ENCODE results near the gene LARGE1. TPM values are rescaled to one million over a fixed set of nuclear protein-coding genes. Genes with fewer than 3 reads are reported as not detected.

Gene LARGE1
- total and polyA plus RNA-seq, 2 of the 8 experiments (the other 6 are each of a cell fraction or from before 2014, with no cell fraction given), result 43.7 to 83.0 TPM

GRCh38 chr22:33842421-33843094 lies 77.7 kb downstream of the LARGE1 start:
- H3K4me2 ChIP-seq (ENCODE audit: insufficient read depth in 1 of 2, low read depth in 2 of 2, low read length in 2 of 2), result no peak overlapping the region; a peak in 1 of 4 replicates
- peaks cover 15 to 90% of the 10 kb centered on the region in 2 experiments; a peak in 3 of 4 replicates for H3K79me2 ChIP-seq (ENCODE audit: control insufficient read depth in 1 of 2, insufficient read depth in 2 of 2, low read length in 2 of 2)
- no peak overlapping the region for H3K27ac ChIP-seq (ENCODE audit: low read depth, low read length)
- H2BK20ac ChIP-seq (ENCODE audit: low read length), result no peak overlapping the region
- H4K91ac ChIP-seq (replicated peaks; ENCODE audit: insufficient read length, low read length), result no peak overlapping the region
- H3K56ac ChIP-seq (replicated peaks; ENCODE audit: insufficient read length, low read depth, low read length), result no peak overlapping the region
- no peak overlapping the region for H3K14ac ChIP-seq (ENCODE audit: insufficient read length)
- H3K4me3 ChIP-seq (ENCODE audit: extremely low read depth in 1 of 4, insufficient read depth in 2 of 4, low read depth in 3 of 4, low read length in 4 of 4), result no peak overlapping the region
- H3K23me2 ChIP-seq (ENCODE audit: low read depth, low read length), result no peaks in the 10 kb centered on the region
- peak overlapping the region; percentile 62; the same call in 1 of the 2 replicates for H3K18ac ChIP-seq (ENCODE audit: extremely low read depth, low read length)
- H3K9me3 ChIP-seq (ENCODE audit: insufficient read depth in 2 of 2, low read depth in 1 of 2, low read length in 1 of 2), result no peaks in the 10 kb centered on the region
- H4K8ac ChIP-seq (ENCODE audit: extremely low read depth, insufficient read depth, low read length), result no peak overlapping the region
- no peak overlapping the region for H3K4ac ChIP-seq (replicated peaks; ENCODE audit: insufficient read length, low read depth, low read length)
- peaks cover 0 to 2% of the 10 kb centered on the region in 2 experiments for H4K20me1 ChIP-seq (replicated peaks in 1 of 2; ENCODE audit: control insufficient read depth in 1 of 2, insufficient read depth in 2 of 2, low read length in 2 of 2)
- no peak overlapping the region for H2BK15ac ChIP-seq (ENCODE audit: low read length)
- peaks cover 8 to 30% (median 22%) of the 10 kb centered on the region in 4 experiments; a peak in 6 of 7 replicates for H3K4me1 ChIP-seq (replicated peaks in 1 of 4; ENCODE audit: control insufficient read depth in 3 of 4, insufficient read depth in 4 of 4, low read length in 3 of 4)
- no peak overlapping the region for H3K9ac ChIP-seq (replicated peaks in 1 of 4; ENCODE audit: extremely low read depth in 1 of 4, low read depth in 3 of 4, low read length in 3 of 4)
- H3K23ac ChIP-seq (ENCODE audit: insufficient read length), result no peak overlapping the region
- peaks cover 12% of the 10 kb centered on the region for H3K79me1 ChIP-seq (ENCODE audit: low read depth, low read length)
- no peak overlapping the region for H2AFZ ChIP-seq (ENCODE audit: low read length)
- peak overlapping the region; percentile 79; the same call in 1 of the 2 replicates for H2BK5ac ChIP-seq (ENCODE audit: low read depth, low read length)
- CTCF ChIA-PET (ENCODE audit: partially characterized antibody), result interaction anchor here (1.0 kb wide), 1 partner anchor 10 kb away, joined by 3 read pairs; no protein-coding TSS in a partner anchor
- DNase-seq (ENCODE audit: low read depth in 1 of 2, low spot score in 2 of 2), result no peak
- POLR2A ChIA-PET (ENCODE audit: partially characterized antibody), result interaction anchor here (0.8 to 1.1 kb wide), 3 partner anchors 9 to 38 kb away, joined by 3 to 4 read pairs (median 4); no protein-coding TSS in a partner anchor
- H2BK120ac ChIP-seq (replicated peaks; ENCODE audit: low read depth, low read length), result no peak overlapping the region
- no peaks in the 10 kb centered on the region for H3K27me3 ChIP-seq (replicated peaks in 1 of 4; ENCODE audit: control insufficient read depth in 3 of 4, extremely low read depth in 1 of 4, insufficient read depth in 3 of 4, low read length in 3 of 4)
- H2BK12ac ChIP-seq (ENCODE audit: low read depth, low read length), result no peak overlapping the region
- 90% methylated on average over 6 of the region's 6 CpGs; no CpG with 5 or more reads in 1 of the 2 experiments for WGBS, 2 experiments (ENCODE audit: extremely low coverage in 1 of 2, insufficient coverage in 1 of 2, insufficient read length in 1 of 2, insufficient replicate concordance in 2 of 2, low coverage in 1 of 2, low lambda C conversion rate in 2 of 2, missing lambda C conversion rate in 1 of 2)
- no peak for FAIRE-seq
- no peaks in the 10 kb centered on the region for H3K36me3 ChIP-seq (ENCODE audit: control insufficient read depth in 2 of 4, insufficient read depth in 4 of 4, low read length in 3 of 4)
- H2AK5ac ChIP-seq (ENCODE audit: low read depth, low read length), result peak overlapping the region; percentile 43; the same call in 1 of the 2 replicates
- H4K5ac ChIP-seq (ENCODE audit: insufficient read length, low read depth, low read length), result no peak overlapping the region
- no peak for TF ChIP-seq FOSL1 (IDR thresholded peaks at IDR 0.05; ENCODE audit: insufficient read depth, low read depth, low read length)
